Caco-2 (cell line): ENCODE measurements around the gene ZDHHC17. TPM values are rescaled to one million over a fixed set of nuclear protein-coding genes. Genes with fewer than 3 reads are reported as not detected.

Source experiments
- BruUV-seq: library from RNA; stranded (reverse); fragments of 400-500 nt; replicated peaks from 2 replicates; lab custom pipeline; 2021; lab: Mats Ljungman, UMichigan
- CTCF ChIA-PET: fragments of 300-600 bp; sonication (Branson Sonifier 250); formaldehyde crosslinking; loops from one replicate; lab custom pipeline; 2022; ENCODE audit warnings: antibody characterized with exemption; lab: Charles Lee
- POLR2A ChIA-PET: fragments of 300-600 bp; sonication (Branson Sonifier 250); formaldehyde crosslinking; loops from one replicate; lab custom pipeline; 2022; ENCODE audit warnings: antibody characterized with exemption; lab: Charles Lee
- DNase-seq, 2 experiments: peaks; one replicate each; pipeline versions ENCODE4 v3.0.0 to v3.0.0-alpha.2; 2020 to 2022
- H3K27me3 ChIP-seq: replicated peaks from 2 replicates; pipeline ENCODE4 v1.6.0; 2011; ENCODE audit warnings: low read length; ENCODE audit not compliant: control insufficient read depth, insufficient read depth
- H3K36me3 ChIP-seq: 2 replicates; pipeline ENCODE4 v1.5.1; 2011; ENCODE audit warnings: low read length; ENCODE audit not compliant: control insufficient read depth, insufficient read depth
- H3K4me1 ChIP-seq: fragments of 250-450 bp; sonication (Bioruptor Pico); 2 replicates; pipeline ENCODE4 v1.5.1; 2020; ENCODE audit warnings: mild to moderate bottlenecking
- H3K4me3 ChIP-seq: 2 replicates; pipeline ENCODE4 v1.5.1; 2011; ENCODE audit warnings: low read depth, mild to moderate bottlenecking, control low read depth, low read length
- H3K9me3 ChIP-seq: fragments of 250-450 bp; sonication (Bioruptor Pico); 2 replicates; pipeline ENCODE4 v1.5.1; 2020; ENCODE audit warnings: mild to moderate bottlenecking, moderate library complexity
- H3K27ac Mint-ChIP-seq: one replicate; pipeline ENCODE4 v1.8.0; 2022; ENCODE audit warnings: mixed read lengths; ENCODE audit not compliant: unreplicated experiment
- H3K27me3 Mint-ChIP-seq: one replicate; pipeline ENCODE4 v1.8.0; 2022; ENCODE audit warnings: mixed read lengths; ENCODE audit not compliant: insufficient read depth, unreplicated experiment
- H3K36me3 Mint-ChIP-seq: one replicate; pipeline ENCODE4 v1.8.0; 2022; ENCODE audit warnings: mild to moderate bottlenecking, mixed read lengths; ENCODE audit not compliant: insufficient read depth, unreplicated experiment
- H3K4me1 Mint-ChIP-seq: one replicate; pipeline ENCODE4 v1.8.0; 2022; ENCODE audit warnings: low read depth, mixed read lengths; ENCODE audit not compliant: unreplicated experiment
- H3K4me3 Mint-ChIP-seq: one replicate; pipeline ENCODE4 v1.8.0; 2022; ENCODE audit warnings: mild to moderate bottlenecking, moderate library complexity, mixed read lengths; ENCODE audit not compliant: unreplicated experiment
- H3K9me3 Mint-ChIP-seq: one replicate; pipeline ENCODE4 v1.8.0; 2022; ENCODE audit warnings: mixed read lengths; ENCODE audit not compliant: unreplicated experiment
- intact Hi-C: fragments of 100-400 bp; cut with micrococcal nuclease; formaldehyde crosslinking; loops from one replicate; pipeline ENCODE4 v1.10.0; 2022; ENCODE audit not compliant: unreplicated experiment
- total RNA-seq: library from RNA; stranded (reverse); gene quantifications from 2 replicates; pipeline ENCODE4 v1.2.3, GENCODE V29; 2022
- TF ChIP-seq, protein P1 (sequence below), 2 experiments: fragments of 200-600 bp in 1 of 2; IDR thresholded peaks; 1 replicate in 1 of 2; 2 replicates in 1 of 2; pipeline versions ENCODE4 v1.5.1 to v1.8.0; 2011 to 2022; ENCODE audit warnings: antibody characterized with exemption in 1 of 2, control low read depth in 1 of 2, inconsistent platforms in 1 of 2, low read depth in 1 of 2, low read length in 1 of 2, mild to moderate bottlenecking in 1 of 2, moderate library complexity in 1 of 2; ENCODE audit not compliant: insufficient read depth in 1 of 2, severe bottlenecking in 1 of 2, unreplicated experiment in 1 of 2

Gene ZDHHC17
- total RNA-seq, 1 experiment from 2014 or later = 32.2 TPM

DNA sequence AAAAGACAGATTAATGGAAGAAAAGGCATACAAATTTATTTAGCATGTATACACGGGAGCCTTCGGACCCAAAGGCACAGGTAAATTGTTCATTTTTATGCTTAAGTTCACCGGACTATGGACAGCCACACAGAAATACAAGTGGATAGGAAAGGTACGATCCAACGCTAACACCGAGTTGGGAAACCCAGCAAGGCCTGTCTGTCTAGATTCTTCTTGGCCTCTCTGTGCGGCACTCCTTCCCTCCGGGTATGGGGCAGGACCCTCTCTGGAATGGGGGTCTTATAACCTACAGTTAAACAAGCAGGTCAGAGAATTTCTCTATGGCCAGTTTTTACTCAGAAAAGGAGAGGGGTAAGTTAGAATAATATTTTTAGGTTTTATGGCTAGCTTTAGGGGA lies 23.4 kb upstream of the ZDHHC17 start:
- intact Hi-C loops = no loop called here
- TF ChIP-seq, protein P1, sequence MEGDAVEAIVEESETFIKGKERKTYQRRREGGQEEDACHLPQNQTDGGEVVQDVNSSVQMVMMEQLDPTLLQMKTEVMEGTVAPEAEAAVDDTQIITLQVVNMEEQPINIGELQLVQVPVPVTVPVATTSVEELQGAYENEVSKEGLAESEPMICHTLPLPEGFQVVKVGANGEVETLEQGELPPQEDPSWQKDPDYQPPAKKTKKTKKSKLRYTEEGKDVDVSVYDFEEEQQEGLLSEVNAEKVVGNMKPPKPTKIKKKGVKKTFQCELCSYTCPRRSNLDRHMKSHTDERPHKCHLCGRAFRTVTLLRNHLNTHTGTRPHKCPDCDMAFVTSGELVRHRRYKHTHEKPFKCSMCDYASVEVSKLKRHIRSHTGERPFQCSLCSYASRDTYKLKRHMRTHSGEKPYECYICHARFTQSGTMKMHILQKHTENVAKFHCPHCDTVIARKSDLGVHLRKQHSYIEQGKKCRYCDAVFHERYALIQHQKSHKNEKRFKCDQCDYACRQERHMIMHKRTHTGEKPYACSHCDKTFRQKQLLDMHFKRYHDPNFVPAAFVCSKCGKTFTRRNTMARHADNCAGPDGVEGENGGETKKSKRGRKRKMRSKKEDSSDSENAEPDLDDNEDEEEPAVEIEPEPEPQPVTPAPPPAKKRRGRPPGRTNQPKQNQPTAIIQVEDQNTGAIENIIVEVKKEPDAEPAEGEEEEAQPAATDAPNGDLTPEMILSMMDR (IDR thresholded peaks at IDR 0.05; ENCODE audit: insufficient read depth in 1 of 2, low read depth in 1 of 2, low read length in 1 of 2, severe bottlenecking in 1 of 2, unreplicated experiment in 1 of 2) = no peak
- no peak for DNase-seq
- CTCF ChIA-PET = no interaction called here
- Mint-ChIP-seq H3K27ac (peak overlapping the region; percentile 50), H3K27me3 (no peaks in the 10 kb centered on the region), H3K9me3 (peaks cover 39% of the 10 kb centered on the region), H3K4me3 (no peak overlapping the region), H3K36me3 (no peaks in the 10 kb centered on the region), H3K4me1 (peaks cover 6% of the 10 kb centered on the region)
- no TSS peak for BruUV-seq
- H3K27me3 ChIP-seq = no peaks in the 10 kb centered on the region
- no peaks in the 10 kb centered on the region for H3K4me1 ChIP-seq
- POLR2A ChIA-PET = no interaction called here
- no peak overlapping the region for H3K4me3 ChIP-seq
- peaks cover 21% of the 10 kb centered on the region for H3K9me3 ChIP-seq
- H3K36me3 ChIP-seq = no peaks in the 10 kb centered on the region

DNA sequence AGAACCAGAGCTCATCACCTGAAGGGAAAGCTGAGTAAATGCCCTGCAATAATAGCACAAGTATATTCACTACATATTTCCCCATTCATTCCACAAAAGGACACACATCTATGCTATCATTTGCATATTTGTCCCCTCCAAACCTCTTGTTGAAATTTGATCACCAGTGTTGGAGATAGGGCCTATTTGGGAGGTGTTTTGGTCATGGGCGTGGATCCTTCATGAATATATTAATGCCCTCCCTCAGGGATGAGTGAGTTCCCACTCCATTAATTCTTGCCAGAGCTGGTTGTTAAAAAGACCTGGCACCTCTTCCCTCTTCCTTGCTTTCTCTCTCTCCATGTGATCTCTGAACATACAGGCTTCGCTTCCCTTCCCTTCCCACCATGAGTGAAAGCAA lies 18.6 kb upstream of the ZDHHC17 start:
- Mint-ChIP-seq H3K9me3 (no peaks in the 10 kb centered on the region), H3K4me3 (no peak overlapping the region), H3K4me1 (no peaks in the 10 kb centered on the region), H3K36me3 (no peaks in the 10 kb centered on the region), H3K27ac (no peak overlapping the region), H3K27me3 (no peaks in the 10 kb centered on the region)
- H3K4me1 ChIP-seq = no peaks in the 10 kb centered on the region
- TF ChIP-seq, protein P1 (IDR thresholded peaks at IDR 0.05; ENCODE audit: insufficient read depth in 1 of 2, low read depth in 1 of 2, low read length in 1 of 2, severe bottlenecking in 1 of 2, unreplicated experiment in 1 of 2) = no peak
- ChIA-PET CTCF (no interaction called here), POLR2A (no interaction called here)
- no TSS peak for BruUV-seq
- H3K36me3 ChIP-seq = no peaks in the 10 kb centered on the region
- no peaks in the 10 kb centered on the region for H3K9me3 ChIP-seq
- DNase-seq = no peak
- intact Hi-C loops = no loop called here
- no peaks in the 10 kb centered on the region for H3K27me3 ChIP-seq
- no peak overlapping the region for H3K4me3 ChIP-seq

DNA sequence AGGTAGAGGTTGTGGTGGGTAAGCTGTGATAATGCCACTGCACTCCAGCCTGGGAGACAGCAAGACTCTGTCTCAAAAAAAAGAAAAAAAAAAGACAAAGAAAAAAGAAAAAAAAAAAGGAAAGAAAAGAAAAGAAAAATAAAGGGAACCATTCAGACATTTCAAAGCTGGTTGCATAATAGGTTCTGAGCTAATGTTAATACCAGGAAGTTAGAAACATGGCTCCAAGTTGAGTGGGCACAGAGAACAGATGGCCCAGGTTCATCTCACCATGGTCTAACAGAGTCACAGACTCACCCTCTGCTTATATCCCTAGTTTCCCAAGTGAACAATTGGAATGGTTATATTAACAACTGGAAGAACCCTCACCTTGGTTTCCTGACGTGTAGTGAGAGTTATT lies 17.4 kb upstream of the ZDHHC17 start:
- Mint-ChIP-seq H3K27me3 (no peaks in the 10 kb centered on the region), H3K27ac (no peak overlapping the region), H3K36me3 (no peaks in the 10 kb centered on the region), H3K4me3 (no peak overlapping the region), H3K4me1 (no peaks in the 10 kb centered on the region), H3K9me3 (no peaks in the 10 kb centered on the region)
- no peaks in the 10 kb centered on the region for H3K9me3 ChIP-seq
- no peaks in the 10 kb centered on the region for H3K4me1 ChIP-seq
- intact Hi-C loops = no loop called here
- POLR2A ChIA-PET = no interaction called here
- no TSS peak for BruUV-seq
- no peaks in the 10 kb centered on the region for H3K27me3 ChIP-seq
- no peak overlapping the region for H3K4me3 ChIP-seq
- CTCF ChIA-PET = no interaction called here
- no peak for DNase-seq
- TF ChIP-seq, protein P1 (IDR thresholded peaks at IDR 0.05; ENCODE audit: insufficient read depth in 1 of 2, low read depth in 1 of 2, low read length in 1 of 2, severe bottlenecking in 1 of 2, unreplicated experiment in 1 of 2) = no peak
- H3K36me3 ChIP-seq = no peaks in the 10 kb centered on the region
